Activated T-cell treated with anti-CD3 and anti-CD28 coated beads for 1 hour (primary cell): ENCODE measurements around the gene ABHD6.
"Not testable (repeated sequence)": the region's sequence is repeated elsewhere in the genome, so short reads cannot be mapped to it uniquely, and the experiment has no call there.

Source experiments
- DNase-seq: peaks from one replicate; pipeline ENCODE4 v3.0.0-alpha.2; 2020; ENCODE audit warnings: low read depth

Gene ABHD6

DNA sequence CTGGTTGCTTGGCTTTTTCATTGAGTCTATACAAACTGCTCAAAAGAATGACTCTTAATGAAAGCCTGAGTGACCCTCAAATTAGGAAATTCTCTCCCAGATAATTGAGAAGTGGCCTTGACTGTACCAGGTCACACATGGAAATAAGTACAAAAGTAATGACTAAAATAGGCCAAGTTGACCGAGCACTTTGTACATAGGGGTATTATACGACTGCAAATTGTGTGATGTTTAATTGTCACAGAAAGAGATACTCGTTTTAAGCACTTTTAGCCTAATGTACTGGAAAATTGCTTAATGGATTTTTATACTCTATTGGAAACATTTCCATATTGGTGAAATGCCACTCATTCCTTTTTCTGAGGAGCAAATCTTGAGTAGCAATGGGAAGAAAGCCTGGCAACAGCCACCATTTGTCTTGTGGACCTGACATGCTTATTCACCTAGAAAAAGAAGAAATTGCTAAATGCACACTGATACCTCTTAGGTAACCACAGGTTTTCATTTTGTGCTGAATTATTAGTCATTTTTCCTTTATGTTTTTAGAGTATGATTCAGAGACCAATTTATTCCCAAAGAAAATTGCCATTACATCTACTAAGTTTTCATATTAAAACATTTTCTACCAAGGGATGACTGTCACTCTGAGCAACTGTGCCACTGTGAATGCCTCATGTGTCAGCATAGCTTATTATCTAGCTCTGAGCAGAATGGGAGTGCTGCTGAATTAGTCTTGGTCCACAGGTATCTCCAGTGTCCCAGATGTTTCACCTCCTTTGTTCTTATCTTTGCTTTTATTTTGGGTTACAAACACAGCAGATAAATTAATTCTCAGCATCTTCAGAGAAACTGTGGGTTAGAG is 86.2 kb downstream of the ABHD6 start:
- no peak for DNase-seq

DNA sequence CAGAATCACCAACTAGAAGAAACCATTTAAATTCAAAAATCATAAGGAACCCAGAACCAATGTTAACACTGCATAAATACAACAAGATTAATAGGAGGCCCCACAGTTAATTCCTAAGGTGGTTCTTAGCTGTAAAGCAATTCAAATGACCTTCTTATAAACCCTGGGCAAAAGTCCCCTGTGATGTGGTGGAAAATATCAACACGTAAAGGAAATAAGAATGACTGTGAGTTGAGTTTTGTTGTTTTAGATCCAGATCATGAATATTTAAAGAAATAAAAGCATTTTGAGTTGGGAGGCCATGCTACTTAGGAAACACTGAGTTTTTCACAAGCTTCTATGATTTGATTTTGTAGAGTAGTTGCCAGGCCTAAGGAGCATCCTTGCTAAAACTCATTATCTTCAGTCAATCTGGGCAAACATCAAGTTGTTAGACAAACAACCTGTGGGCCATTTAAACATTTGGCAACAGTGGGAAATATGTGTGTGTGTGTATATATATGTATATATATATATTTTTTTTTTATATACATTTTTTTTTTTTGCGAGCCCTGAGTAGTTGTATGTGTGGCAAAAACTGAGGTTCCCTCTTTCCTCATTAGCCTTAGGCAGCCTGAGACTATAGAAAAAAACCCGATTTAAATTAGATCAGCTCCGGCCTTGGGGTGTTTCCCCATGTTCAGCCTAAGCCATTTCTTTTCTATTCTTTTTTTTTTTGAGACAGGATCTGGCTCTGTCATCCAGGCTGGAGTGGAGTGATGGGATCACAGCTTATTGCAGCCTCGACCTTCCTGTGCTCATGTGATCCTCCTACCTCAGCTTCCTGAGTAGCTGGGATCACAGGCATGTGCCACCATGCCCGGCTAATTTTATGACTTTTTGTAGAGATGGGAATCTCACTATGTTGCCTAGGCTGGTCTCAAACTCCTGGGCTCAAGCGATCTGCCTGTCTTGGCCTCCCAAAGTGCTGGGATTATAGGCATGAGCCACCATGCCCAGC is 87.1 kb downstream of the ABHD6 start:
- DNase-seq: no peak

DNA sequence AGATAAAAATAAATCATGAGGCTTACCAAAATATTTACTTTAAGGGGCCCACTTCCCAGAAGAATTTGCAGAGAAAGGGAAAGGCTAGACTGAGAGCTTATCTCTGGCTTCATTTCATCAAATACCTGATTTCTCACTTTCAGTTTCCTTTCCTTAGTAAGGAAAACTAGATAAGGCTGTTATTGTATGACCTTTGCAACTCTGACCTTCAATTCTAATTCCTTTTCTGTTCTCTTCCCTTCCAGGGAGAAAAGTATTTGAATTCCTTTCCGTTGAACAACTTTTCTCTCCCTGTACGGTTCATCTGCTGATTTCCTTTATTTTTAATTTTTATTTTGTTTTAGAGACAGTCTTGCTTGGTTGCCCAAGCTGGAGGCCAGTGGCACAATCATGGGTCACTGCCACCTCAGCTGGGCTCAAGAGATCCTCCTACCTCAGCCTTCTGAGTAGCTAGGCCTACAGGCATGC is 88.0 kb downstream of the ABHD6 start:
- DNase-seq: no peak

DNA sequence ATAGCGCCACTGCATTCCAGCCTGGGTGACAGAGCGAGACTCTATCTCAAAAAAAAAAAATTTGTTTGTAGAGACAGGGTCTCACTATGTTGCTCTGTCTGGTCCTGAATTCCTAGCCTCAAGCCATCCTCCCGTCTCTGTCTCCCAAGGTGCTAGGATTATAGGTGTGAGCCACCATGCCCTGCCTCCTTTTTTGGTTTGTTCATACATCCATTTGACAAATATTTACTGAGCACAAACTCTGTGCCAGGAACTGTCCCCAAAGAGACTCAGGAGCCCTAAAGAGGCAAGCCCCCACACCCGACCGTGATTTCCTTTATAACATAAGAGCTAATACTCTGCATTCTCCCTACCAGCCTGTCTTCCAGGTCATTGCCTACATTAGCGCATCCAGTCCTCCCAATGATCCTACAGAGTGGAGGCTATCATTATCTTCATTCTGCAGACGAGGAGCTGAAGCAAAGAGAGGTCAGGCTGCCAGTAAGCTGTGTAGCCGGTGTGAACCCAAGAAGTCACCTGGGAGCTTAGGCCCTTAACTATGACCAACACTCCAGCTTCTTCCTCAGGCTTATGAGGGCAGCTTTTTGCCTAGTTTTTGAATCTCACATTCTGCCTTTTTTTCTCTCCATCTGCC is 88.8 kb downstream of the ABHD6 start:
- no peak for DNase-seq

DNA sequence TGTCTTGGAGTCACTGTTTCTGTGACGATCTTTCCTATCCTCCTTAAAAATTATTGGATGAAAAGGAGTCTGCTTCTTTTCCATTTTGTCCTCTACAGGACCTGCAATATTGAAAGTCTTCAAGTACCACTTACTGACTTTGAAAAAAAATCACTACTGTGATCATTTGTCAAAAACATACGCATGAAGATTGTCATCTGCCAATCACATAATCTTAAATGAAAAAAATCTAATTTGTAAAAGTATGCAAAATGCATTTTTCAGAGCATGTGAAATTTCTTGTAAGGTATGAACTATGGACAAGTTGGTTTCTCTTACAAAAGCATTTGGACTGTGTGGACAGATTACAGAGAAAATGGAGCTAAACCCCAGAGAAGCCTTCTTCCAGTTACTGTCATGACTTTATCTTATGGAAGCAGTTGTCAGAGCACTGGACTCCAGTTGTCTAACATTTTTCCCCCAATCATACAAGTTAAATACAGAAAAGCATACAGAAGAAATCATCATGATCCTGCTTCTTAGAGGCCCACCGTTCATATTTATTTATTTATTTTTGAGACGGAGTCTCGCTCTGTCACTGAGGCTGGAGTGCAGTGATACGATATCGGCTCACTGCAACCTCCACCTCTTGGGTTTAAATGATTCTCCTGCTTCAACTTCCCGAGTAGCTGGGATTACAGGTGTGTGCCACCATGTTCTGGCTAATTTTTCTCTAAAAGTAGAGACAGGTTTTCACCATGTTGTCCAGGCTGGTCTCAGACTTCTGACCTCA is 91.7 kb downstream of the ABHD6 start:
- no peak for DNase-seq

DNA sequence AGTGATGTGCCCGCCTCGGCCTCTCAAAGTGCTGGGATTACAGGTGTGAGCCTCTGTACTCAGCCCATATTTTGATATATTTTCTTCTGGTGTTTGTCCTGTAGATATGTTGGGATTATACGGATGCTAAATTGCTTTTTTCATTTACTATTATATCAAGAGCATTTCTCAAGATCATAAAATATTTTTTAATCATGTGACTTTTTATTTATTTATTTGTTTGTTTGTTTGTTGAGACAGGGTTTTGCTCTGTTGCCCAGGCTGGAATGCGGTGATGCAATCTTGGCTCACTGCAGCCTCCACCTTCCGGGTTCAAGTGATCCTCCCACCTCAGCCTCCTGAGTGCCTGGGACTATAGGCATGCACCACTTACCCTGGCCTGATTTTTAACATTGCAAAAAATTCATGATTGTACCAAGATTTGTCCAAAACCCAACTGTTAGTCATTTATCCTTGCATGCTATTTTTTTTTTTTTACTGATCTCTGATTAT is 92.4 kb downstream of the ABHD6 start:
- DNase-seq: no peak

DNA sequence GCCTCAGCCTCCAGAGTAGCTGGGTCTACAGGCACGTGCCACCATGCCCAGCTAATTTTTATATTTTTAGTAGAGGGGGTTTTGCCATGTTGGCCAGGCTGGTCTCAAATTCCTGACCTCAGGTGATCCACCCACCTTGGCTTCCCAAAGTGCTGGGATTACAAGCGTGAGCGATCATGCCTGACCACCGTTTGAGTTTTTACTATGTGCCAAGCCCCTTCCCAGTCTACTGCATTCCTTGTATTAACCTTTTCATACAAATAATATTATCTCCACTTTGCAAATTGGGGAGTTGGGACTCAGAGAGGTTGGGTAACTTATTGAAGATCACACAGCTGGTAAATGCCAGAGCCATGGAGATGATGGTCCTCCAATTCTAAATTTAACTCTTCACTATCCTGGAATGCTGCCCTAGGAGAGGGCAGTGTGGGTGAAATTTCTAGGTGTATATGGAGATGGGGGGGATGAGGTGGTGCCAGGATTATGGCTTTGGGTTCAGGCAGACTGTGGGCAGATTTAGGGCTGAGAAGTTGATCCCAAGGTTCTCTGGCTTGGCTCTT is 94.1 kb downstream of the ABHD6 start:
- no peak for DNase-seq

DNA sequence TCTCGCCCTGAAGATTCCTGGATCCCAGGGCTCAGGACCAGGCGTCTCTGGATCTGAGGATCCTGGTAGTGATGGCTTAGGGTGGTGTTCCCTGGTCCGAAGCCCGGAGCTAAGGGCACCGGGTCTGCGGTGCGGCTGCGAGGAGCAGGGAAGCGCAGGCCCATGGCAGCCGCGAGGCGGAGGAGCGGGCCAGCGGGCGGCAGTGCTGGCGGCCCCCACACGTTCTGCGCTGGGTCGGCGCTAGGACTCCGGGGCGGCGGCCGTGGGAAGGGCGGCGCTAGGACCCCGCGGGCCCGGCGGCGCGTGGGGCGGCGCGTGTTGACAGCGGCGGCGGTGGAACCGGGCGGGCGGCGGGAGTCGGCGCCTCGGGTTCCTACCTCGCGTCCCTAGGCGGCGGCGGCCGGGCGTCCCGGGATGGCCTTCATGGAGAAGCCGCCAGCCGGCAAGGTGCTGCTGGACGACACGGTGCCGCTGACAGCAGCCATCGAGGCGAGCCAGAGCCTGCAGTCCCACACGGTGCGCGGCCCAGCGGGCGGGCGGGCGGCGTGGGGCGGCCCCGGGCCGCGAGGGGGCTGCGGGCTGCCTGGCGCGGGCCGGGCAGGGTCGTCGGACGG is 95.1 kb downstream of the ABHD6 start, which contains the start of gene PXK:
PXK (plus strand) TSS at position 318 of the 614 bp plus-strand sequence; CDS start at position 415, 97 bp downstream.
- peak; percentile 67 for DNase-seq

DNA sequence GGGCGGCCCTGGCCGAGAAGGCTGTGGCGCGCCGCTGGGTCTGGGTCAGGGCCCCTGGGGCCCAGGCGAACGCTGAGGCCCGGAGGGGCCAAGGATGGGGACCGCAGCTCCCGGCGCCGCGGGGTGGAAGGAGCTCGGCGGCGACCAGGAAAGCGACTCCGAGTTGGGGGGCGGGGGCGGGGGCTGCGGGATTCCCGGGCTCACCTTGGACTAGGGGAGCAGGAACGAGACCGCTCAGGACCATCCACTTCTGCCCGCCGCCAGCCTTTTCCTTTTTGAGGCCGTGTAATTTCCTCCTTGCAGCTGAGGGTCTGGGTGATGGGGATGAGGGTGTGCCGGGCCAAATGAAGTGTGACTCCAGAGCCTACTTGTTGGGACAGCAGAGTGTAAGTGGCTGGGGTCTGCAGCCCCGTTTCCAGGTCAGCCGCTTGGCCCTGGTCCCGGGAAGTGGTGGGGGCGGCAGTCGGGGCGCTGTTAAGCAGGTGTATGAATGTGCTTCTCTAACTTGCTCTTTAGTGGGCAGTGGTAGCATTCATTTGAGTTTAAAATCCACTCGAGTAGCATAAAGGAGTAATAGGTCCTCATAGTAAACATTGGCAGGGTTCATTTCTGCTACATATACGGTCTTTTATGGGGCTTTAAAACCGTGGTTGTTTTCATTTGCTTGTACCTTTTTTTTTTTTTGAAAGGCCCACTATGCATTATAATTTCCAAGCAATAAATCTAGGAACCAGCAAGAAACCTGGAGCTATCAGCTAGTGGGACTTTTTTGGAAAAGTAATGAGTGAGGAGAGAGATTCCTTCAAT is 95.8 kb downstream of the ABHD6 start:
- DNase-seq: peak; percentile 3

DNA sequence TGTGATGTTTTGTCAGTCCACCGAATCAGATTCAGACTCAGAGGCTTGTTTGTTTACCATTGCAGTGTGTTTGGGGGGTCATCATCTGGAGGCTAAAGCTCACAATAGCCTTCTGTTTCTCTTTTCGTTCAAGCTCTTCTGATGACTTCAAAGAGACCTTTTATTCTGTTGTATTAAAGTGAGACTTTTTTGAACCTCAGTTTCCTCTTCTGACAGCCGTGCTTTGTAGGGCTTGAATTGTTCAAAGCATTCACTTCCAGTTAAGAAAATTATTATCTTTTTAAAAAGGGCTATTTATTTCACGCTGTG is 96.4 kb downstream of the ABHD6 start:
- no peak for DNase-seq

DNA sequence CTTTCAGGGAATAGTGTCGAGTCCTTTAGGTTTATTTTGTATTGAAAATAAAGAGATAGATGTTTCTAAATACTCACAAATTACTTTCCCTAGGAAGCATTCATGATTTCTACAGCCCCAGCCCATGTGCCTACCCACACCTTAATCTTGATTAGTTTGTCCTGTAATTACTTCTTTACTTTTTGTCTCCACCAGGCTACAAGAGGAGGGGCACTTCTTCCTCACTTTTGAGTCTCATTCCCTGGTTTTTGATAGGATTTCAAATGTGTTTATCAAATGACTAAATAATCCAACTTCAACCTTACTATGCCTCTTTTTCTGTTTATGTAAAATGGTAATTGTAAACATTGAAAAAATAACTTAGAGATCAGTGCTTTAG is 96.9 kb downstream of the ABHD6 start:
- no peak for DNase-seq

DNA sequence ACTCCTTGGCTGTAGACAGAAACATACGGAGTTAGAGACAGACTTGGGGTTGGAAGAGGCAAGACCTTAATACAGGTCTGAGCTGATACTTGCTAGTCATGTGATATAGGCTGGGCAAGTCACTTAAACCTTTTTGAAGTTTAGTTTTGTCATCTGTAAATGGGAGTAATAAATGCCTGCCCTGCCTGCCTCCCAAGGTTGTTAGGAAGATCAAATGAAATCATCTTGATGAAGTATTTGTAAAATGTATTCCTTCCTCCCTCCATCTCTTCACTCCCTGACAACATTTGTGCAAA is 98.0 kb downstream of the ABHD6 start:
- DNase-seq: no peak

DNA sequence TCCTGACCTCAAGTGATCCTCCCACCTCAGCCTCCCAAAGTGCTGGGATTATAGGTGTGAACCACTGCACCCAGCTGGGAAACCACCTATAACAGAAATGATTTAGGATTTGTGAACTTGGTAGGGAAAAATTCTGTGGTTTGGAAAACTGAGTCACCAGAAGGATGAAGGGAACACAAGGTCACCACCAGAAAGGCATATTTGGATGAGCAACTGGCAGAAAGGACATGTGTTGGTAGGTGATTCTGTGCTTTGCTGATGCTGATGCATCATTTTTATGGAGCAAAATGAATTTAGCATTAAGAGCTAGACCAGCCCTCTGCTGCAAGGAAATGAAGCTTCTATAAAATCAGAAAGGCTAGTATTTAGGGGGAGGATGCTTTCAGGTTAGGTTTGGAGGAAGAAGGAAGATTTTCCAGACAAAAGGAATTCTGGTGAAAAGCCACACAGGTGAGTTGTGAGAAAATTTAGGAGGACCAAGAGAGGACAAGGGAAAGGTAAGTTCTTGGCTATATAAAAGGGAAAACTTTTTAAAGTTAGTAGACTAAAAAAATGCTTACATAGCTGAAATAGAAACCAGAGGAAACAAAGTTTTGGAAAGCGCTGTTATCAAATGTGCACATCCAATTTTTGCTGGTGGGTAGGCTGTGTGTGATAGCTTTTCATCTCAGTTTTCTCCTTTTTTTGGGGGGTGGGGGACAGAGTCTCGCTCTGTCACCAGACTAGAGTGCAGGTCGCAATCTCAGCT is 98.7 kb downstream of the ABHD6 start:
- no peak for DNase-seq

DNA sequence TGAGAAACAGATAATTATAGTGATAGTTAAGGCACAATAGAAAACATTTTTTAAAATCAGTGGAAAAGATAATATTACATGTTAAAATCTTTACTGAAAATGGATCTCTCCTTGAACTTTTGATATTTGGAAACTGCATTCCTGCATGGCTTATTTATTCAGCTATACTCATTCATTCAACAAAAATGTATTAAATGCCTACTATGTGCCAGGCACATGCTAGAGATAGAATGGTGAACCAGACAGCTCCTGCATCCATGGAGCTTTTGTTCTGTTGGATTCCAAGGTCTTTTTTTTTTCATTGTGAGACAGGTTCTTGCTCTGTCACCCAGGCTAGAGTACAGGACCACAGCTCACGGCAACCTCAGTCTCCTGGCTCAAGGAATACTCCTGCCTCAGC is 99.6 kb downstream of the ABHD6 start:
- DNase-seq: no peak

DNA sequence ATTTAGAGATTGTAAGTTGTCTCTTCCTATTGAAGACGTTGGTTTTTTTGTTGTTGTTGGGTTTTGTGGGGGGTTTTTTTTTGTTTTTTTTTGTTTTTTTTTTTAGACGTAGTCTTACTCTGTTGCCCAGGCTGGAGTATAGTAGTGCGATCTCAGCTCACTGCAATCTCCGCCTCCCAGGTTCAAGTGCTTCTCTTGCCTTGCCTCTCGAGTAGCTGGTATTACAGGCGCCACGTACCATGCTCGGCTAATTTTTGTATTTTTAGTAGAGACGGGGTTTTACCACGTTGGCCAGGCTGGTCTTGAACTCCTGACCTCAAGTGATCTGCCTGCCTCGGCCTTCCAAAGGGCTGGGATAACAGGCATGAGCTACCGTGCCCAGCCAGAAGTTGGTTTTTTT is 101.6 kb downstream of the ABHD6 start:
- not testable (repeated sequence) for DNase-seq

DNA sequence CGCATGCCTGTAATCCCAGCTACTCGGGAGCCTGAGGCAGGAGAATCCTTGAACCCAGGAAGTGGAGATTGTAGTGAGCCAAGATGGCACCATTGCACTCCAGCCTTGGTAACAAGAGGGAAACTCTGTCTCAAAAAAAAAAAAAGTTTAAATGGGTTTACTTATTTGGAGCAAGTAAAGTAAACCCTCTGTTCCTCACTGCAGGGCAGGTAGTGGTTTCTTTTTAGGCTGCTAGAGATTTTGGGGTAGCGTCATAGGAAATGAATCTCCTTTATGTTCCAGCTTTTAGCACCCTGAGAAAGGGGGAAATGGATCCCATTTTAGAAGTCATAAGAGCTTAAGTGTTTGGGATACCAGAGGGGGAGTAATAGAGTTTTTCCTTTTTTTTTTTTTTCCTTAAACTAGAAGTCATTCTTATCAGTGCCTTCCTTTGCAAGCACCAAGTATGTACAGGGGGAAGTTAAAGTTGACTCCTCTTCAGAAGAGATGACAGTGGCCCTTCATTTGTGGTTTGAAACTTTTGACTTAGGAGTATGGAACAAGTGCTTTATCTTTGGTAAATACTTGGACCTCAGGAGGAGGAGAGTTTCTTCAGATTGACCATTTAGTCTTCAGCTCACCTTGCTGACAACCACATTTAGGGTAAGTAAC is 103.1 kb downstream of the ABHD6 start:
- DNase-seq: no peak

DNA sequence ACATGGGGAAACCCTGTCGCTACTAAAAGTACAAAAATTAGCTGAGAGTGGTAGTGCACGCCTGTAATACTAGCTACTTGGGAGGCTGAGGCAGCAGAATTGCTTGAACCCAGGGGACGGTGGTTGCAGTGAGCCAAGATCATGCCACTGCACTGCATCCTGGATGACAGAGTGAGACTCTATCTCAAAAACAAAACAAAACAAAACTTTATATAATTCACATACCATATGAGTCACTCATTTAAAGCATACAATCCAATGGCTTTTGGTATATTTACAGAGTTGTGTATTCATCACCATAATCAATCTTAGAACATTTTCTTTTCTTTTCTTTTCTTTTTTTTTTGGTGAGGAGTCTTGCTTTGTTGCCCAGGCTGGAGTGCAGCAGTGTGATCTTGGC is 103.8 kb downstream of the ABHD6 start:
- DNase-seq: no peak

DNA sequence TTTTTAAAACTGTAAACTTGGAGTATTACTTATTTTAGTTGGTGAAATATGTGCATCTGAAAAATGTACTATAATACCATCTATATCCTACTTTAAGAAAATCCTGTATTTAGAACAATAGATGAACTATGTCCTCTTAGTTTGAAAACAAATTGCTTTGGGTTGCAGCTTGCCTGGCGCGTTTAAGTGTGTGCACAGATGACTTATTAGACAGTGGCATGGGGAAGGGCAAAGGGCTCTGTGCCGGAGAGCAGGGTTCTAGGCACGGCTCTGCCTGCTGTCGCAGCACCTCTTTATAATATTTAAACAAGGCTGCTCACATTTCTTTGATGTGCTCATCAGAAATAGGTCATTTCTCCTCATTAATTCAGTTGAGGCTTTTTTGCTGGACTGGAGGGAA is 105.1 kb downstream of the ABHD6 start:
- no peak for DNase-seq
